Right lobe of liver (tissue), 6 donors: ENCODE measurements around the gene KYAT1. TPM values are rescaled to one million over a fixed set of nuclear protein-coding genes. Genes with fewer than 3 reads are reported as not detected.
A peak's percentile ranks its signal among the peaks of the same experiment; 100 is the strongest.

Source experiments
- ATAC-seq, 4 donors: fragments of 200-7000 bp; cut with Tn5 transposase; one replicate each; pipeline ENCODE4 v1.9.1; 2020; ENCODE audit warnings: mild to moderate bottlenecking in 4 of 4, moderate library complexity in 4 of 4
- DNase-seq, 3 donors: peaks; one replicate each; pipeline ENCODE4 v3.0.0-alpha.2; 2020
- H3K27ac ChIP-seq, 3 donors: fragments of 200-600 bp; one replicate each; pipeline ENCODE4 v1.8.0; 2022
- H3K27me3 ChIP-seq, 2 donors: fragments of 200-600 bp; one replicate each; pipeline ENCODE4 v1.8.0; 2022
- H3K36me3 ChIP-seq, 4 donors: fragments of 200-600 bp; sonication (generic) in 1 of 4; one replicate each; pipeline versions ENCODE4 v1.5.1 to v1.8.0; 2017 to 2022; ENCODE audit warnings: control low read depth in 1 of 4
- H3K4me1 ChIP-seq, 4 donors: fragments of 200-600 bp; sonication (generic) in 1 of 4; one replicate each; pipeline versions ENCODE4 v1.5.1 to v1.8.0; 2017 to 2022; ENCODE audit warnings: control low read depth in 1 of 4
- H3K4me3 ChIP-seq, 3 donors: fragments of 200-600 bp; one replicate each; pipeline ENCODE4 v1.8.0; 2022
- H3K9me3 ChIP-seq, 4 donors: fragments of 200-600 bp; sonication (generic) in 1 of 4; one replicate each; pipeline versions ENCODE4 v1.5.1 to v1.8.0; 2017 to 2022; ENCODE audit warnings: control low read depth in 1 of 4
- POLR2A ChIP-seq: fragments of 450-650 bp; IDR thresholded peaks from one replicate; pipeline ENCODE4 v1.6.1; 2017; ENCODE audit warnings: antibody characterized with exemption, mild to moderate bottlenecking
- WGBS: methylation state at CpG from one replicate; pipeline ENCODE4 v1.1.6; 2018; ENCODE audit warnings: low coverage, low lambda C conversion rate; ENCODE audit not compliant: insufficient coverage; ENCODE audit errors: missing lambda C conversion rate; 5-methylcytosine and 5-hydroxymethylcytosine counted together
- intact Hi-C, 2 donors: fragments of 100-400 bp; cut with DNase I; formaldehyde crosslinking; loops; one replicate each; pipeline versions ENCODE4 v1.11.2 to v1.14.1; 2022
- total RNA-seq, 6 experiments: library from RNA; depleted of rRNA in 2 of 6; stranded (reverse); fragments of >200 nt in 2 of 6; fragmentation: NEBNext Ultra II Directional in 3 of 6; extraction: Animal tissue kit (Norgen Biotek cat#: 25700) in 3 of 6; gene quantifications; one replicate each; pipeline versions ENCODE4 v1.1.0 to v1.2.4, GENCODE V29; 2016 to 2023
- TF ChIP-seq, protein P1 (sequence below), 4 donors: fragments of 200-600 bp in 3 of 4; fragments of 450-650 bp in 1 of 4; IDR thresholded peaks; one replicate each; pipeline versions ENCODE4 v1.5.1 to v1.8.0; 2016 to 2022; ENCODE audit warnings: antibody characterized with exemption in 4 of 4, mild to moderate bottlenecking in 2 of 4
- donor health status: DM: no; HTN: yes; CAD: no.
- donor health status: DM: no; HTN: no; CAD: no.
- donor health status: DM: no; HTN: no; CAD: no.
- donor health status: DM: no; HTN: yes; CAD: no.
- donor health status: DM: no; HTN: yes; CAD: no.

KYAT1 gene
- total RNA-seq, 6 experiments from 2014 or later, result 7.2 to 12.7 (median 10.4) TPM

DNA sequence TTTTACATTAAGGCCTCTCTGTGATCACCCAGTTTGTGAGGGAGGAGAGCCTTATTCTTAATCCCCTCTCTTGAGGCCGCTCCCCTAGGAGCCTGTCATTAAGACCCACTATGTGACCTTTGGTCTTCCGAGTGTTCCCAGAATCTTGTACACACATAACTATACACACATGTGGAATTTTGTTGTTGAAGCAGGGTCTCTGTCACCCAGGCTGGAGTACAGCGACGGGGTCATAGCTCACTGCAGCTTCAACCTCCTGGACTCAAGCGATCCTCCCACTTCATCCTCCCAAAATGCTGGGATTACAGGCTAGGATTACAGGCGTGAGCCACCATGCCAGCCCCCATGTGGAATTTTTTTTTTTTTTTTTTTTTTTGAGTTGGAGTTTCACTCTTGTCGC is 24.2 kb upstream of the KYAT1 start:
- DNase-seq (no peak), ATAC-seq (no peak)
- H3K4me1 ChIP-seq, result peaks cover 0 to 2% (median 0%) of the 10 kb centered on the region in 4 donors
- H3K36me3 ChIP-seq, result peaks cover 2 to 39% (median 17%) of the 10 kb centered on the region in 4 donors
- intact Hi-C loops, result no loop called here
- H3K27ac ChIP-seq, result no peak overlapping the region
- no peak overlapping the region for H3K4me3 ChIP-seq
- TF ChIP-seq, protein P1, sequence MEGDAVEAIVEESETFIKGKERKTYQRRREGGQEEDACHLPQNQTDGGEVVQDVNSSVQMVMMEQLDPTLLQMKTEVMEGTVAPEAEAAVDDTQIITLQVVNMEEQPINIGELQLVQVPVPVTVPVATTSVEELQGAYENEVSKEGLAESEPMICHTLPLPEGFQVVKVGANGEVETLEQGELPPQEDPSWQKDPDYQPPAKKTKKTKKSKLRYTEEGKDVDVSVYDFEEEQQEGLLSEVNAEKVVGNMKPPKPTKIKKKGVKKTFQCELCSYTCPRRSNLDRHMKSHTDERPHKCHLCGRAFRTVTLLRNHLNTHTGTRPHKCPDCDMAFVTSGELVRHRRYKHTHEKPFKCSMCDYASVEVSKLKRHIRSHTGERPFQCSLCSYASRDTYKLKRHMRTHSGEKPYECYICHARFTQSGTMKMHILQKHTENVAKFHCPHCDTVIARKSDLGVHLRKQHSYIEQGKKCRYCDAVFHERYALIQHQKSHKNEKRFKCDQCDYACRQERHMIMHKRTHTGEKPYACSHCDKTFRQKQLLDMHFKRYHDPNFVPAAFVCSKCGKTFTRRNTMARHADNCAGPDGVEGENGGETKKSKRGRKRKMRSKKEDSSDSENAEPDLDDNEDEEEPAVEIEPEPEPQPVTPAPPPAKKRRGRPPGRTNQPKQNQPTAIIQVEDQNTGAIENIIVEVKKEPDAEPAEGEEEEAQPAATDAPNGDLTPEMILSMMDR (IDR thresholded peaks at IDR 0.05), result no peak
- TF ChIP-seq POLR2A, result no peak
- no peaks in the 10 kb centered on the region for H3K27me3 ChIP-seq
- WGBS, result 94% methylated on average over 7 of the region's 7 CpGs
- H3K9me3 ChIP-seq, result no peaks in the 10 kb centered on the region

DNA sequence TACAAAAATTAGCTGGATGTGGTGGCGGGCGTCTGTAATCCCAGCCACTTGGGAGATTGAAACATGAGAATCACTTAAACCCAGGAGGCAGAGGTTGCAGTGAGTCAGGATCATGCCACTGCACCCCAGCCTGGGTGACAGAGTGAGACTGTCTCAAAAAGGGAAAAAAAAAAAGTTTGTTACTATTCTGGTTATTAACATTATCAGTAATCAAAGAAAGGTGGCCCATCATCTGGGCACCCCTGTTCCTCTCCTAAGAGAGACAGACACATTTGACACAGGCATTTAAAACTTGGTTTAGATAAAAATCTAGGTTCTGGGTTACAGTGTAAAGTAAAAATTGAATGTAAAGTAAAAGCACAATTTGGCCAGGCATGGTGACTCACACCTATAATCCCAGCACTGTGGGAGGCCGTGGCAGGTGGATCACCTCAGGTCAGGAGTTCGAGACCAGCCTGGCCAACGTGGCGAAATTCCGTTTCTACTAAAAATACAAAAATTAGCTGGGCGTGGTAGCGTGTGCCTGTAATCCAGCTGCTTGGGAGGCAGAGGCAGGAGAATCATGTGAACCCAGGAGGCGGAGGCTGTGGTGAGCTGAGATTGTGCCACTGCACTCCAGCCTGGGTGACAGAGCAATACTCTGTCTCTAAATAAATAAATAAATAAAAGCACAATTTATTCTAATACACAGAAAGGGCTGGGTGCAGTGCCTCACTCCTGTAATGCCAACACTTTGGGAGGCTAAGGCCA is 22.3 kb upstream of the KYAT1 start:
- no peak for ATAC-seq
- no peak overlapping the region for H3K4me3 ChIP-seq
- TF ChIP-seq POLR2A, result no peak
- no peaks in the 10 kb centered on the region for H3K9me3 ChIP-seq
- no peak for DNase-seq
- intact Hi-C loops, result no loop called here
- no peaks in the 10 kb centered on the region for H3K4me1 ChIP-seq
- peaks cover 2 to 35% (median 12%) of the 10 kb centered on the region in 4 donors for H3K36me3 ChIP-seq
- H3K27me3 ChIP-seq, result no peaks in the 10 kb centered on the region
- 86% methylated on average over 10 of the region's 10 CpGs for WGBS
- no peak overlapping the region for H3K27ac ChIP-seq

DNA sequence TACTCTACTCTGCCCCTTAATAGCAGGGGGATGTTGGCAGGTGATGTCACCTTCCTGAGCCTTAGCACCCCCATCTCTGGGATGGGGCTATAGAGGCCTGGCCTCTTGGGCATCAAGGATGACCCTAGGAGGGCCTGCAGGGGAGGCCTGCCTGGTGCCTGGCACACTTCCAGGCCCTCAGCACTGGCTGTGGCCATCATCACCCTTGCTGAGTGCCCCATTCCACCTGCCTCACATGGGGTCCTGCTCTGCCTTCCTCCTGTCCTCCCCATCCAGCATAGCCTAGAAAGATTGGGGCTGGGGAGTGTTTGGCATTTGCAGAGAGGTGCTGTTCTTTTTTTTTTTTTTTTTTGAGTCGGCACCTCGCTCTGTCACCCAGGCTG is 21.3 kb upstream of the KYAT1 start:
- TF ChIP-seq, protein P1 (IDR thresholded peaks at IDR 0.05), result no peak
- TF ChIP-seq POLR2A, result no peak
- intact Hi-C loops, result no loop called here

DNA sequence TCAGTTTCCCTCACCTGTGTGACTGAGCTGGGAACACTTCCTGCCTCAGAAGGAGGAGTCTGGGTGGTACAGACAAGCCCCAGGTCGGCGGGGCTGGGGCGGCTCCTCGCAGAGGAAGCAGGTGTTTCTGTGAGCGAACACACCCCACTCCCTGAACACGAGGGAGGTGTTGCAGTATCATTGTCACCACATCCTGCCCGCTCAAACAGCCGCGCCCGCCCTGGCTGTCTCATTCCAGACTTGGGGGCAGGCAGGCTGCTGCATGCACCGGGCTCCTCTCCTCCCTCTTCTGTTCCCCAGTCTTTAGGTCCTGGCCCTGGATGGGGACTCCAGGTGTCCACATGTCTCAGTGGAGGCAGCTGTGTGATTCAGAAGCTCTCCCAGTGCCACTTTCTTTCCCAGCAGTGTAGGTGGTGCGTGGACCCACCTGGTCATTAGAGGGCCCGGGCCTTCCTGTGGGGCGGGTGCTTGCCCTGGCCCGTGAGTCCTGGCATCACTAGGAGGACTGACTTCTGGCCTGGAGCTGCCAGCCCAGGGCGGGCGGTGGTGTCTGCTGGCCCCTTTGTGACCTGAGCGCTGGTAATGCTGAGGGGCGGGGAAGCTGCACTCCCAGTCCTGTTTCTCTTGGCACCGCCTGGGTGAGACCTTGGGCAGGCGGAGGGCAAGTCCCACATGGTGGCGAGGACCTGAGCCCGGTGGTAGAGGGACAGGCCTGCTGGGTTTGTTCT is 20.8 kb upstream of the KYAT1 start:
- H3K36me3 ChIP-seq, result peaks cover 0 to 20% (median 2%) of the 10 kb centered on the region in 4 donors
- H3K27me3 ChIP-seq, result no peaks in the 10 kb centered on the region
- DNase-seq, result no peak
- TF ChIP-seq, protein P1 (IDR thresholded peaks at IDR 0.05), result no peak
- no peak for TF ChIP-seq POLR2A
- no peaks in the 10 kb centered on the region for H3K9me3 ChIP-seq
- peak overlapping the region in 1 of 3 donors; percentile 24 for H3K27ac ChIP-seq
- H3K4me1 ChIP-seq, result no peaks in the 10 kb centered on the region
- no peak overlapping the region for H3K4me3 ChIP-seq
- ATAC-seq, result peak; percentile 28 to 34 (median 32)
- intact Hi-C loops, result no loop called here
- WGBS, result no CpG with 5 or more reads among the region's 23 CpGs

More for the DNA sequence above, 21.3 kb upstream of the KYAT1 start:
- Histone ChIP-seq H3K27me3 (no peaks in the 10 kb centered on the region), H3K36me3 (peaks cover 0 to 25% (median 7%) of the 10 kb centered on the region in 4 donors), H3K4me1 (no peaks in the 10 kb centered on the region), H3K4me3 (no peak overlapping the region), H3K27ac (no peak overlapping the region), H3K9me3 (no peaks in the 10 kb centered on the region)
- no CpG with 5 or more reads among the region's 2 CpGs for WGBS
- DNase-seq (no peak), ATAC-seq (peak in 3 of 4 donors; percentile 2 to 12 (median 6))

DNA sequence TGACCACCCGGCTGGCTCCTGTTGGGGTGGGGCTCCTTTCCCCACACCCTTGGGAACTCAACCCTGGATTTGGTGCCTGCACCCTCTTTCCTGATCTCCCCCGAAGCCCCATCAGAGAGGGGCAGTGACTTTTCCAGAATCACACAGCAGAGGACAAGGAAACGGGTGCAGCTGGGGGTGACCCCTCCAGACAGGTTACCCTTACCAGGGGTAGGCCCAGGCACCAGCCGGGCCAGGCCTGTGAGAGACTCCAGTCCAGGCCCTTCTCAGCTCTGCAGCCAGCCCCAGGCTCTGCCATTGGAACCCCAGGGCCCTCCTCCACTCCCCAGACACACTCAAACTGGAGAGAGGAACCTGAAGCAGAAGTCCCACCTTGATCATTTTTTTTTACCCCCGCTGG is 20.1 kb upstream of the KYAT1 start:
- H3K4me3 ChIP-seq, result no peak overlapping the region
- TF ChIP-seq POLR2A, result no peak
- H3K27me3 ChIP-seq, result no peaks in the 10 kb centered on the region
- H3K27ac ChIP-seq, result peak overlapping the region in 1 of 3 donors; percentile 24
- ATAC-seq (peak in 2 of 4 donors; percentile 1 to 24), DNase-seq (no peak)
- intact Hi-C loops, result no loop called here
- 75% methylated on average over 1 of the region's 5 CpGs for WGBS
- peaks cover 0 to 13% (median under 1%) of the 10 kb centered on the region in 4 donors for H3K36me3 ChIP-seq
- no peaks in the 10 kb centered on the region for H3K4me1 ChIP-seq
- H3K9me3 ChIP-seq, result no peaks in the 10 kb centered on the region
